Endothelial cell of umbilical vein (primary cell): ENCODE data around the gene SLC25A41. TPM values are rescaled to one million over a fixed set of nuclear protein-coding genes. Genes with fewer than 3 reads are reported as not detected.

Source experiments
- BruUV-seq: library from RNA; stranded (reverse); fragments of 400-500 nt; replicated peaks from 2 replicates; lab custom pipeline; 2021; lab: Mats Ljungman, UMichigan
- CTCF ChIA-PET: fragments of 300-600, 350-600 bp; sonication (Branson Sonifier 250); formaldehyde crosslinking; loops from one replicate; lab custom pipeline; 2021; ENCODE audit warnings: antibody characterized with exemption, inconsistent platforms; lab: Charles Lee
- POLR2A ChIA-PET: fragments of 300-600, 350-600 bp; sonication (Branson Sonifier 250); formaldehyde crosslinking; loops from one replicate; lab custom pipeline; 2021; ENCODE audit warnings: antibody characterized with exemption, inconsistent platforms; lab: Charles Lee
- DNase-seq: peaks from one replicate; pipeline ENCODE4 v3.0.0-alpha.2; 2011; ENCODE audit warnings: low read depth, low spot score
- FAIRE-seq: peaks from 2 replicates; lab custom pipeline; 2011; peaks lifted over from hg19 to GRCh38; lab: Jason Lieb, UNC
- H2AFZ ChIP-seq: 2 replicates; pipeline ENCODE4 v1.6.0; 2012; ENCODE audit warnings: low read depth, low read length, control low read depth, inconsistent platforms
- H3K27ac ChIP-seq: 2 replicates; pipeline ENCODE4 v1.5.1; 2011; ENCODE audit warnings: low read depth, mild to moderate bottlenecking, control low read depth, low read length, moderate library complexity; ENCODE audit not compliant: insufficient read depth
- H3K27me3 ChIP-seq, 2 experiments: 2 replicates each; pipeline versions ENCODE4 v1.6.0 to v1.6.1; 2011; ENCODE audit warnings: low read length in 2 of 2, mixed read lengths in 1 of 2; ENCODE audit not compliant: control insufficient read depth in 2 of 2, insufficient read depth in 2 of 2
- H3K36me3 ChIP-seq, 2 experiments: 2 replicates in 1 of 2; 3 replicates in 1 of 2; pipeline ENCODE4 v1.5.1; 2011; ENCODE audit warnings: low read length in 2 of 2, mild to moderate bottlenecking in 1 of 2, moderate library complexity in 1 of 2; ENCODE audit not compliant: control insufficient read depth in 2 of 2, insufficient read depth in 2 of 2; ENCODE audit errors: extremely low read depth in 1 of 2
- H3K4me1 ChIP-seq: 3 replicates; pipeline ENCODE4 v1.5.1; 2011; ENCODE audit warnings: mild to moderate bottlenecking, low read length; ENCODE audit not compliant: control insufficient read depth, insufficient read depth; ENCODE audit errors: extremely low read depth
- H3K4me2 ChIP-seq: 2 replicates; pipeline ENCODE4 v1.6.1; 2011; ENCODE audit warnings: low read length, control low read depth, mixed read lengths; ENCODE audit not compliant: insufficient read depth
- H3K4me3 ChIP-seq, 3 experiments: fragments of 200-600 bp in 1 of 3; sonication (generic), shearing (Covaris generic) in 1 of 3; replicated peaks in 1 of 3; 2 replicates each; pipeline ENCODE4 v1.5.1; 2011 to 2016; ENCODE audit warnings: control low read depth in 3 of 3, low read length in 3 of 3, mild to moderate bottlenecking in 2 of 3, inconsistent platforms in 1 of 3, low read depth in 1 of 3, moderate library complexity in 1 of 3; ENCODE audit not compliant: insufficient read depth in 1 of 3
- H3K79me2 ChIP-seq: 2 replicates; pipeline ENCODE4 v1.6.0; 2012; ENCODE audit warnings: low read length, inconsistent platforms; ENCODE audit not compliant: control insufficient read depth, insufficient read depth
- H3K9ac ChIP-seq: replicated peaks from 2 replicates; pipeline ENCODE3; 2011; ENCODE audit warnings: low read length, control low read depth; ENCODE audit not compliant: insufficient read depth; ENCODE audit errors: extremely low read depth
- H3K9me1 ChIP-seq: replicated peaks from 3 replicates; pipeline ENCODE4 v1.6.0; 2011; ENCODE audit warnings: mild to moderate bottlenecking, low read length; ENCODE audit not compliant: control insufficient read depth, insufficient read depth; ENCODE audit errors: extremely low read depth
- H3K9me3 ChIP-seq: replicated peaks from 2 replicates; pipeline ENCODE4 v1.5.1; 2012; ENCODE audit warnings: low read length, inconsistent platforms; ENCODE audit not compliant: control insufficient read depth, insufficient read depth
- H4K20me1 ChIP-seq: replicated peaks from 2 replicates; pipeline ENCODE3; 2011; ENCODE audit warnings: mild to moderate bottlenecking, low read length; ENCODE audit not compliant: control insufficient read depth, insufficient read depth; ENCODE audit errors: extremely low read depth
- CTCF ChIP-seq, 2 donors: IDR thresholded peaks; 1 replicate in 1 of 2; 2 replicates in 1 of 2; pipeline ENCODE4 v1.5.1; 2011; ENCODE audit warnings: low read length in 2 of 2, mild to moderate bottlenecking in 2 of 2, moderate library complexity in 2 of 2, control low read depth in 1 of 2, inconsistent platforms in 1 of 2, low read depth in 1 of 2; ENCODE audit not compliant: insufficient read depth in 1 of 2; ENCODE audit errors: extremely low read depth in 1 of 2
- EZH2 ChIP-seq: IDR thresholded peaks from 2 replicates; pipeline ENCODE4 v1.6.1; 2012; ENCODE audit warnings: borderline replicate concordance, low read depth, mild to moderate bottlenecking, moderate library complexity, low read length, inconsistent platforms; ENCODE audit not compliant: severe bottlenecking
- FOS ChIP-seq: IDR thresholded peaks from 2 replicates; pipeline ENCODE4 v1.6.1; 2011; ENCODE audit warnings: mild to moderate bottlenecking, low read length, moderate library complexity, borderline replicate concordance; ENCODE audit not compliant: insufficient read depth
- GATA2 ChIP-seq: IDR thresholded peaks from 2 replicates; pipeline ENCODE4 v1.7.0; 2011; ENCODE audit warnings: low read depth, mild to moderate bottlenecking, moderate library complexity, mixed read lengths, low read length; ENCODE audit not compliant: insufficient read length, insufficient read depth
- JUN ChIP-seq: IDR thresholded peaks from 2 replicates; pipeline ENCODE4 v1.6.1; 2011; ENCODE audit warnings: borderline replicate concordance, low read depth; ENCODE audit not compliant: insufficient read length, insufficient read depth
- MAX ChIP-seq: IDR thresholded peaks from 2 replicates; pipeline ENCODE4 v1.6.1; 2011; ENCODE audit not compliant: insufficient read depth, insufficient read length
- MYC ChIP-seq: IDR thresholded peaks from one replicate; pipeline ENCODE4 v1.6.1; 2011; ENCODE audit warnings: mild to moderate bottlenecking, low read depth, low read length
- POLR2A ChIP-seq: IDR thresholded peaks from 2 replicates; pipeline ENCODE4 v1.6.1; 2012; ENCODE audit warnings: low read depth, mild to moderate bottlenecking, control low read depth, low read length
- POLR2AphosphoS5 ChIP-seq: IDR thresholded peaks from 2 replicates; pipeline ENCODE4 v1.6.1; 2012; ENCODE audit warnings: low read depth, mild to moderate bottlenecking, control low read depth, low read length, moderate library complexity; ENCODE audit not compliant: insufficient read depth
- dilution Hi-C: fragments of 300-500 bp; cut with MboI; formaldehyde crosslinking; loops from one replicate; pipeline ENCODE4 v1.15.0; 2019; ENCODE audit warnings: low sequenced_read_pairs; ENCODE audit not compliant: extremely low pct_ligation_motif_present
- intact Hi-C: fragments of 100-400 bp; cut with micrococcal nuclease; formaldehyde crosslinking; loops from one replicate; pipeline ENCODE4 v1.10.0; 2022
- polyA plus RNA-seq, 4 experiments: library from polyadenylated mRNA; depleted of rRNA in 3 of 4; stranded (reverse) in 3 of 4; unstranded in 1 of 4; fragments of >200 nt; gene quantifications; 2 replicates each; pipeline versions ENCODE4 v1.2.1 to v1.2.3, GENCODE V29; 2011 to 2012; ENCODE audit warnings: missing spikeins in 1 of 4
- total RNA-seq: library from RNA; stranded (reverse); gene quantifications from 2 replicates; pipeline ENCODE4 v1.2.3, GENCODE V29; 2021

Gene SLC25A41
- total and polyA plus RNA-seq, 2 donors (not counting 3 experiments of a cell fraction or from before 2014, with no cell fraction given), result 0.21 TPM; not detected in 1

GRCh38 chr19:6452223-6452614 lies 18.7 kb upstream of the SLC25A41 start:
- BruUV-seq, result no TSS peak
- Histone ChIP-seq H3K27me3 (no peaks in the 10 kb centered on the region), H2AFZ (no peak overlapping the region), H3K9ac (no peak overlapping the region), H3K4me2 (no peak overlapping the region), H3K4me3 (no peak overlapping the region), H3K36me3 (peaks cover 2 to 6% of the 10 kb centered on the region in 2 experiments), H3K27ac (no peak overlapping the region), H3K4me1 (no peaks in the 10 kb centered on the region), H3K79me2 (no peaks in the 10 kb centered on the region), H4K20me1 (no peaks in the 10 kb centered on the region), H3K9me1 (no peaks in the 10 kb centered on the region), H3K9me3 (no peaks in the 10 kb centered on the region)
- dilution Hi-C loops, result no loop called here
- intact Hi-C loops, result no loop called here
- FAIRE-seq (no peak), DNase-seq (no peak)
- ChIA-PET CTCF (no interaction called here), POLR2A (no interaction called here)
- TF ChIP-seq EZH2 (no peak), MYC (no peak), POLR2A (no peak), CTCF (IDR thresholded peaks at IDR 0.05; ENCODE audit: extremely low read depth in 1 of 2, insufficient read depth in 1 of 2, low read depth in 1 of 2, low read length in 2 of 2) (no peak), GATA2 (no peak), POLR2AphosphoS5 (no peak), MAX (no peak), FOS (no peak), JUN (no peak)
